GM15510 (cell line): Measurements from ENCODE around the gene CPXM2.

ENCODE experiments used
- POLR2A ChIP-seq: IDR thresholded peaks from 3 replicates; pipeline ENCODE4 v1.6.1; 2011; ENCODE audit warnings: borderline replicate concordance; ENCODE audit not compliant: insufficient read length; ENCODE audit errors: extremely low read depth

Gene CPXM2

DNA sequence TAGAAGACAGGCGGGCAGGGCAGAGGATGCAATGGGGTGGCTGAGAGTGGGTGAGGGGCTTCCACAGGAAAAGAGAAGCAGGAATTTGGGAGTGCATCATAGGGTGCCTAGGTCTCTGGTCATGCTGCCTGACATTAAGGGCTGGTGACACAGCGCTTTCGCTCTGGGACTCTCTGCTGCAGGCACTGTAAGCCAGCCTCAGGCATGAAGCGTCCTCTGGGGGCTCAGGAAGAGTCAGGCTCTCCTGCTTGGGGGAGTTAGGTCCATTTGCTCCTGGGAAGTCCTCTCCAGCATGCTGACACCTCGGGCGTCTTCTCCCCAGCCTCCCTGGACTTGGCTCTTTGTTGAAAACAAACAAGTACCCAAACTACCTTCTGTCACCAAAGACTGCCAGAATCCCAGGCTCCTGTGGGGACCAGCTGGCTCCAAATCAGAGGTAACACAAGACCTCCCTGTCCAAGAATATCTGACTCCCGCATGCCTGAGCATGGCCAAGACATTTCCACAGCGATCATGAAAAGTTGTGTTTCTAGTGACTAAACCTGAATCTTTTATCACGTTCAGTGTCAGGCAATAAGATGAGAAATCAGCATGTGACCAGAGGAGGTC is 170.1 kb downstream of the CPXM2 start:
- no peak for TF ChIP-seq POLR2A

DNA sequence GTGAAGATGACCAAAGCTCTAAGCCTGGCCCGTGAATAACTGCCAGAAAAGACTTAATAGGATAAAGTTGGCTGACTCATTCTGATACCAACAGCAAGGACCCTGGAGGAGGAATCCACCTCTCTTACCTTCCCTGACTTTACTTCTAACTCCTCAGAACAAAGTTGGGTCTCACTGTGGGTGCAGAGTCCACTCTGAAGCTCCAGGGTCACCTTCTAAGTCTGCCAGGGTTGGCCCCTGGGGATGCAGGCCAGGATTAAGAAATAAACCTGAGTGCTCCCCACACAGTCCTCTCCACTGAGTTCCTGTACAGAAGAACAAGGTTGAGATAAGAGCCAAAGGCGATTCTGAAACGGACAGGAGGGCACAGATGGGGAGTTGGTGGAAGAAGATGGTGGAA is 171.1 kb downstream of the CPXM2 start:
- TF ChIP-seq POLR2A, result no peak

DNA sequence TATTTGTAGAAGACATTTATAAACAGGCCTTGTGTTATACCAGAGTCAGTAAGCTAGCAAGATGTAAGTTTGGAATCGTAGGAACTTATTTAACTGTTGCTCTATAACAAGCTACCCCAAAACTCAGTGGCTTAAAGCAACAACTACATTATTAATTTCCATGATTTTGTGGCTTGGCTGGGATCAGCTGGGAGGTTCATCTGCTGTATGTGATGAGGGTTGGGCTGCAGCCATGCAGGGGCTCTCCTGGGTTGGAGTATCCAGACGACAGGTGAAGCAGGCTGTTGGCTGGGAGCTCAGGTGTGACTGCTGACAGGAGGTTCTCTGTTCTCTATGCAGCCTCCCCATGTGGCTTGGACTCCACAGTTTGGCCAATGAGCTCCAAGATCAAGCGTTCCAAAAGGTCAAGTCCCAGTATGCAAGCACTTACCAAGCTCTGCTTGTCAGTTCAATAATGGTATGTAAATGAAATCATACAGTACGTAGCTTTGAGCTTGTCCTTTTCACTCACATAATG is 173.0 kb downstream of the CPXM2 start:
- no peak for TF ChIP-seq POLR2A

DNA sequence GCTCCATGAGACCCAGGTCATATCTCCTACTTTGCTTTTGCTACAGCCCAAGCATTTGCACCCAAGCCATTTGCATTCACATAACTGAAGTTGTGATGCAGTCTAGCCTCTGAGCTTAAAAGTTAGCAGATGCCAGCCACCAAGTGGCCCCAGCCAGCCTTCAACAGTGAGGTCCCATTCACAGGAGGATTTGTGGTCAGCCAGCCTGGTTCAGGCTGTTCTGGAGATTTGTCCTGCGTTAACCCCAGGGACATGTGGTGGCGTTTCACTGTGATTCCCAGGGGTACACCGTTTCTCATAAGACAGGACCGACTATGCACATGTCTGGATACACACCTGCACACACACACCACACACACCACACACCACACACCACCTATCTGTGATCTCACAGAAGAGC is 174.3 kb downstream of the CPXM2 start:
- no peak for TF ChIP-seq POLR2A

DNA sequence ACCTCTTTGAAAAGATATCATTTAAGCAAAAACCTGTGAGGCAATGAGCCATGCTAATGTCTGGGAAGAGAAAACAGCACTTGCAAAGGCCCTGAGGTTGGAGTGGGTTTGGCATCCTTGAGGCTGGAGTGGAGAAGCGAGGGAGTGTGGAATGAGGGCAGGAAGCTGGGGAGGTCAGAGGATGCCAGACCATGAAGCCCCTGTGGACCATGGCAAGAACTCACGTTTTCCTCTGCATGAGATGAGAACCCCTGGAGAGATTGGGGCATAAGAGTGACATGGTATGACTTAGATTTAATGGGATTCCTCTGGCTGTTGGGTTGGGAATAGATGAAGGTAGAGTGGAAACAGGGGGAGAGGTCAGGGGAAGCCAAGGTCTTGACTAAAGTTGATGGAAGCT is 176.1 kb downstream of the CPXM2 start:
- no peak for TF ChIP-seq POLR2A

DNA sequence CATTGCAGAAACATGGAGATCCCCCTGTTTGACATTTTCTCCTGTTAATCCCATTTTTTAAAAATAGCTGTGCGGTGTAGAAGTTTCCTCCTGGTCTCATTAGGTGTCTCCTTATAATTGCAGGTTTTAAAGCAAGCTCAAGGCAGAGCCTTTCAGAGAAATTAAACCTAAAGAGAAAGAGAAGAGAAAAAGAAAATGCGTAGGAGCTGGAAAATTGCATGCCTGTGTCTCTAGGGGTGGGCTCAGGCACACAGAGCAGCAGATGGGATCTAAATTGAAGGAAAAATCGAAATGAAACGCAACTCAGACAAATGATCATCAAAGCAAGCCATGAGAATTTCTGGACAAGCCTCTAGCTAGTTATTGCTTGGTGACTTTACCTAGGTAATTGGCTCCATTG is 185.4 kb downstream of the CPXM2 start:
- no peak for TF ChIP-seq POLR2A

DNA sequence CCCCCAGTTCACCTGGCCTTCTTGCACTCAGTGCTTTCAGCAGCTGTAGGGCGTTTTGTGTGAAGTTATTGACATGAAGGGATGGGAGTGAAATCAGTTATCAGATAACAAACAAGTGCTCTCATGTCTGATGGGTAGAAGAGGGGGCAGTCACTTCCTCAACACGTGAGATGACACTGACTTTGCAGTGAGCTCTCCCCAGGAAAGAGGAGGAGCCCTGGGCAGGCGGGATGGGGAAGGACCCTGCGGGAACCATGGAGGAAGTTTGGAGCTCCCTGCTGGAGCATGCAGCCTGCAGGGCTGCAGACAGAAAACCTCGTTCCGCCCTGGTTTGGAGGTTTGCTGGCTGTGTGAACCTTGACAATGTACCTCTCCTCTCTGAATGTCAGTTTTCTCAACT is 186.8 kb downstream of the CPXM2 start:
- TF ChIP-seq POLR2A, result no peak

DNA sequence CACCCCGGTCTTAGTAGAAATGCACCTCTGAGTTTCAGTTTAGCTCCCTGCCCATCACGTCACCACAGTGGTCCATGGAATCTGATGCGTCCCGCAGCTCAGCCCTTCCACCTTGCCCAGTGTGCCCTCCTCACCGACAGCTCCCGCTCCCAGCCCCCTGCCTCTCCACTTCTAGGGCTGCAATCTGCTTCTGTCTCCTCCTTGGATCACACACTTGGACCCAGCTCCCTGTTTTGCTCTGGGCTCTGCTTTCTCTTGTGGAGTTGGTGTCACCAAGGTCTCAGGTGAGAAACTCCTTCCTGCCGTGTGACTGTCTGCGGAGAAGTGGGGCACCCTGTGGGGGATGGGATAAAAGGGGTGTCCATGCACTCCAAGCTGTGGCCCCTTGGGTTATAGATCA is 187.5 kb downstream of the CPXM2 start:
- TF ChIP-seq POLR2A, result no peak

DNA sequence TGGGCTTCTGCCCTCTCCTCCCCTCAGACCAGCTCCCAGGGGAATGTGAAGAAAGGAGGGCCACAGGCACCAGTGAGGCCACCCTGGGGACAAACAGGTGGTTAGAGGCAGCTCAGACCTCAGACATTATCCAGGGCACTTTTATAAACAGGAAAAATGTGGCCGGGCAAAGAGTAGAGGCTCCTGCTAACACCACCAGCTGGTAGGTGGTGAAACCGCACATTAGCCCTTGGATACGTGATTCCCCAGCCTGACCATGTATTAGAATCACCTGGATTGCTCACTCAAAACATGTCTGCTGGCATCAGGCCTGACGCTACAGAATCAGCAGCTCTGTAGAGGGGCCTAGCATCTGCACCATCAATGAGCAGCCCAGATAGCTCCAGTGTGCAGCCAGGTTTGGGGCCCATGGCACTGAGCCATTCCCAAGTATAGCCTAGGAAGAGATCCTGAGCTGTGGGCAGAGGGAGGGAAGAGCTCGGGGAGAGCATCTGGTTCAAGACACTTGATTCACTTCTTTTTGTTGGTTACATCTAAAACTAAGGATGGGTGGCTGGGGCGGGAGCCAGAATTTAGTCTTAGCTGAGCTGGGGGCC is 188.3 kb downstream of the CPXM2 start:
- TF ChIP-seq POLR2A, result no peak
